PC-3 (cell line): ENCODE data around the gene GATAD2B. TPM values are rescaled to one million over a fixed set of nuclear protein-coding genes. Genes with fewer than 3 reads are reported as not detected.
"Not testable (repeated sequence)": the region's sequence is repeated elsewhere in the genome, so short reads cannot be mapped to it uniquely, and the experiment has no call there.

Experiments used
- ATAC-seq: fragments of 200-7000 bp; cut with Tn5 transposase; 2 replicates; pipeline ENCODE4 v1.9.1; 2020; ENCODE audit warnings: mild to moderate bottlenecking, moderate library complexity
- BruUV-seq: library from RNA; stranded (reverse); fragments of 400-500 nt; replicated peaks from 2 replicates; lab custom pipeline; 2021; lab: Mats Ljungman, UMichigan
- CTCF ChIA-PET: fragments of 300-600 bp; sonication (Branson Sonifier 250); formaldehyde crosslinking; loops from one replicate; lab custom pipeline; 2022; ENCODE audit warnings: antibody characterized with exemption; lab: Charles Lee
- POLR2A ChIA-PET: fragments of 300-600 bp; sonication (Branson Sonifier 250); formaldehyde crosslinking; loops from one replicate; lab custom pipeline; 2022; ENCODE audit warnings: antibody characterized with exemption; ENCODE audit not compliant: unreplicated experiment; lab: Charles Lee
- DNase-seq: peaks from one replicate; pipeline ENCODE4 v3.0.0-alpha.2; 2015
- H2AFZ ChIP-seq: fragments of 300-600 bp; sonication (generic); 2 replicates; pipeline ENCODE4 v1.6.0; 2016; ENCODE audit warnings: antibody characterized with exemption, low read length
- H3F3A ChIP-seq: fragments of 300-600 bp; sonication (generic); one replicate; pipeline ENCODE4 v1.6.0; 2017; ENCODE audit warnings: antibody characterized with exemption, low read length, control low read depth, mild to moderate bottlenecking; ENCODE audit not compliant: unreplicated experiment
- H3K27ac ChIP-seq: fragments of 300-600 bp; sonication (generic); 2 replicates; pipeline ENCODE4 v1.5.1; 2016; ENCODE audit warnings: mild to moderate bottlenecking, low read length
- H3K27me3 ChIP-seq: fragments of 300-600 bp; sonication (generic); 2 replicates; pipeline ENCODE4 v1.6.1; 2016; ENCODE audit warnings: low read length, mixed read lengths
- H3K36me3 ChIP-seq: fragments of 300-600 bp; sonication (generic); 2 replicates; pipeline ENCODE4 v1.6.1; 2016; ENCODE audit warnings: low read depth, mixed run types, low read length, mixed read lengths
- H3K4me1 ChIP-seq: fragments of 300-600 bp; sonication (generic); 2 replicates; pipeline ENCODE4 v1.5.1; 2016; ENCODE audit warnings: low read length; ENCODE audit not compliant: insufficient read depth
- H3K4me2 ChIP-seq: fragments of 300-600 bp; sonication (generic); 2 replicates; pipeline ENCODE4 v1.6.0; 2016; ENCODE audit warnings: low read length
- H3K4me3 ChIP-seq: fragments of 300-600 bp; sonication (generic); 2 replicates; pipeline ENCODE4 v1.5.1; 2016; ENCODE audit warnings: mild to moderate bottlenecking, low read length, mixed read lengths
- H3K79me2 ChIP-seq: fragments of 300-600 bp; sonication (generic); 2 replicates; pipeline ENCODE4 v1.6.1; 2017; ENCODE audit warnings: low read length, mixed read lengths
- H3K9ac ChIP-seq: fragments of 300-600 bp; sonication (generic); 2 replicates; pipeline ENCODE4 v1.6.0; 2016; ENCODE audit warnings: mild to moderate bottlenecking, low read length
- H3K9me2 ChIP-seq: fragments of 300-600 bp; sonication (generic); replicated peaks from 2 replicates; pipeline ENCODE4 v1.6.1; 2016; ENCODE audit warnings: mixed run types, low read length, mixed read lengths
- H3K9me3 ChIP-seq: fragments of 300-600 bp; sonication (generic); 2 replicates; pipeline ENCODE4 v1.6.1; 2016; ENCODE audit warnings: low read length, mixed read lengths
- H4K20me1 ChIP-seq: fragments of 300-600 bp; sonication (generic); 2 replicates; pipeline ENCODE4 v1.6.1; 2016; ENCODE audit warnings: low read length, mixed read lengths
- EZH2 ChIP-seq: fragments of 300-600 bp; sonication (generic); IDR thresholded peaks from one replicate; pipeline ENCODE4 v1.6.1; 2017; ENCODE audit warnings: antibody characterized with exemption, mild to moderate bottlenecking, low read length; ENCODE audit not compliant: unreplicated experiment
- EZH2phosphoT487 ChIP-seq: fragments of 300-600 bp; sonication (generic); IDR thresholded peaks from 2 replicates; pipeline ENCODE4 v1.6.1; 2018; ENCODE audit warnings: mild to moderate bottlenecking, antibody characterized with exemption, low read length, borderline replicate concordance
- intact Hi-C: fragments of 100-400 bp; cut with micrococcal nuclease; formaldehyde crosslinking; loops from 2 replicates; pipeline ENCODE4 v1.9.0; 2023
- total RNA-seq: library from RNA; depleted of rRNA; stranded (reverse); fragments of >200 nt; gene quantifications from 2 replicates; pipeline ENCODE4 v1.2.3, GENCODE V29; 2014
- TF ChIP-seq, protein P1 (sequence below): fragments of 300-600 bp; sonication (generic); conservative IDR thresholded peaks from 2 replicates; pipeline ENCODE4 v1.5.1; 2017; ENCODE audit warnings: antibody characterized with exemption, low read depth, mild to moderate bottlenecking, low read length

Gene GATAD2B
- total RNA-seq, 1 experiment from 2014 or later = 7.2 TPM

DNA sequence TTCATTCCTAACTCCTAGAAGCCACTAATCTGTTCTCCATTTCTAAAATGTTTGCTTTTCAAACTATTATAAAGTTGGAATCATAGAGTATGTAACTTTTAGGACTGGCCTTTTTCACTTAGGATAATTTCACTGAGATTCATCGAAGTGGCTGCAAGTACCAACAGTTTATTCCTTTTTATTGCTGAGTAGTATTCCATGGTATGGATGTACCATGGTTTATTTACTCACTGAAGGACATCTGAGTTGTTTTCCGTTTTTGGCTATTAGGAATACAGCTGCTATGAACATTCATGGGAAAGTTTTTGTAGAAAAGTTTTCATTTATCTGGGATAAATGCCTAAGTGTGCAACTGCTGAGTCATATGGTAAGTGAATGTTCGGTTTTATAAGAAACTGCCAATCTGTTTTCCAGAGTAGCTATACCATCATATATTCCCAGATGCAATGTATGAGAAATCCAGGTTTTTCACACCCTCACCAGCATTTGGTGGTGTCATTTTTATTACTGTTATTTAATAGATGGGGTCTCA, 81.2 kb downstream of the GATAD2B start:
- ATAC-seq (peak; percentile 49), DNase-seq (no peak)
- ChIA-PET CTCF (no interaction called here), POLR2A (no interaction called here)
- BruUV-seq = no TSS peak
- intact Hi-C loops = no loop called here
- H3K9me3 ChIP-seq = no peaks in the 10 kb centered on the region
- no peaks in the 10 kb centered on the region for H3K9me2 ChIP-seq
- 0 out of 2 replicates have a peak, but pooled peaks cover 10% of the 10 kb centered on the region for H3K79me2 ChIP-seq
- no peak overlapping the region for H3K4me2 ChIP-seq
- H2AFZ ChIP-seq = no peak overlapping the region
- H3K36me3 ChIP-seq = no peaks in the 10 kb centered on the region
- no peak overlapping the region for H3K9ac ChIP-seq
- H3K4me3 ChIP-seq = no peak overlapping the region
- no peaks in the 10 kb centered on the region for H3K27me3 ChIP-seq
- H3K4me1 ChIP-seq = no peaks in the 10 kb centered on the region
- no peak for TF ChIP-seq EZH2
- TF ChIP-seq, protein P1, sequence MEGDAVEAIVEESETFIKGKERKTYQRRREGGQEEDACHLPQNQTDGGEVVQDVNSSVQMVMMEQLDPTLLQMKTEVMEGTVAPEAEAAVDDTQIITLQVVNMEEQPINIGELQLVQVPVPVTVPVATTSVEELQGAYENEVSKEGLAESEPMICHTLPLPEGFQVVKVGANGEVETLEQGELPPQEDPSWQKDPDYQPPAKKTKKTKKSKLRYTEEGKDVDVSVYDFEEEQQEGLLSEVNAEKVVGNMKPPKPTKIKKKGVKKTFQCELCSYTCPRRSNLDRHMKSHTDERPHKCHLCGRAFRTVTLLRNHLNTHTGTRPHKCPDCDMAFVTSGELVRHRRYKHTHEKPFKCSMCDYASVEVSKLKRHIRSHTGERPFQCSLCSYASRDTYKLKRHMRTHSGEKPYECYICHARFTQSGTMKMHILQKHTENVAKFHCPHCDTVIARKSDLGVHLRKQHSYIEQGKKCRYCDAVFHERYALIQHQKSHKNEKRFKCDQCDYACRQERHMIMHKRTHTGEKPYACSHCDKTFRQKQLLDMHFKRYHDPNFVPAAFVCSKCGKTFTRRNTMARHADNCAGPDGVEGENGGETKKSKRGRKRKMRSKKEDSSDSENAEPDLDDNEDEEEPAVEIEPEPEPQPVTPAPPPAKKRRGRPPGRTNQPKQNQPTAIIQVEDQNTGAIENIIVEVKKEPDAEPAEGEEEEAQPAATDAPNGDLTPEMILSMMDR = no peak
- H3K27ac ChIP-seq = peak overlapping the region; percentile 16; the same call in 1 of the 2 replicates
- H4K20me1 ChIP-seq = no peaks in the 10 kb centered on the region; the same call in 1 of the 2 replicates
- no peaks in the 10 kb centered on the region for H3F3A ChIP-seq

DNA sequence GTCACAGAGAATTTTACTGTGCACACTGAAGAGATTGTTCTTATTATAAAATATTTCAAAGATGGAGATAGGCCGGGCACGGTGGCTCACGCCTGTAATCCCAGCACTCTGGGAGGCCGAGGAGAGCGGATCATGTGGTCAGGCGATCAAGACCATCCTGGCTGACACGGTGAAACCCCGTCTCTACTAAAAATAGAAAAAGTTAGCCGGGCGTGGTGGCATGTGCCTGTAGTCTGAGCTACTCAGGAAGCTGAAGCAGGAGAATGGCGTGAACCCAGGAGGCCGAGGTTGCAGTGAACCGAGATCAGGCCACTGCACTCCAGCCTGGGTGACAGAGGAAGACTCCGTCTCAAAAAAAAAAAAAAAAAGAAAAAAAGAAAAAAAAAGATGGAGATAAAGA, 82.0 kb downstream of the GATAD2B start:
- H3K4me1 ChIP-seq, H2AFZ ChIP-seq, H3K27me3 ChIP-seq, H3K9me3 ChIP-seq, H3K4me2 ChIP-seq, intact Hi-C loops, POLR2A ChIA-PET, BruUV-seq, H3K36me3 ChIP-seq, ATAC-seq, CTCF ChIA-PET, H3F3A ChIP-seq, H3K9me2 ChIP-seq, H3K9ac ChIP-seq, H3K4me3 ChIP-seq, H3K27ac ChIP-seq, H4K20me1 ChIP-seq, DNase-seq: not testable (repeated sequence)
- 0 out of 2 replicates have a peak, but pooled peaks cover 10% of the 10 kb centered on the region for H3K79me2 ChIP-seq

DNA sequence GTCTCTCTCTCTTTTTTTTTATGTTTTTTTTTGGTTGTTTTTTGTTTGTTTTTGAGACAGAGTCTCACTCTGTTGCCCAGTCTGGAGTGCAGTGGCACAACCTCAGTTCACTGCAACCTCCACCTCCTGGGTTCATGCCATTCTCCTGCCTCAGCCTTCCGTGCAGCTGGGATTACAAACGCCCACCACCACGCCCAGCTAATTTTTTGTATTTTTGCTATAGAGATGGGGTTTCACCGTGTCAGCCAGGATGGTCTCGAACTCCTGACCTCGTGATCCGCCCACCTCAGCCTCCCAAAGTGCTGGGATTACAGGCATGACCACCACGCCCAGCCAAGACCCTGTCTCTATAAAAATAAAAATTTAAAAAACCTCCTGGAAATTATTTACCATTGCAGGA, 88.8 kb downstream of the GATAD2B start:
- POLR2A ChIA-PET, H3K4me3 ChIP-seq, H3K36me3 ChIP-seq, H3K4me2 ChIP-seq, H3K9ac ChIP-seq, H3K27ac ChIP-seq, H2AFZ ChIP-seq, H3K79me2 ChIP-seq, ATAC-seq, H4K20me1 ChIP-seq, CTCF ChIA-PET, BruUV-seq, DNase-seq, H3F3A ChIP-seq, H3K4me1 ChIP-seq, H3K27me3 ChIP-seq, H3K9me2 ChIP-seq, H3K9me3 ChIP-seq: not testable (repeated sequence)
- intact Hi-C loops = loop anchor here (2.0 kb wide), 1 partner anchor 39 kb away; no protein-coding TSS in a partner anchor

DNA sequence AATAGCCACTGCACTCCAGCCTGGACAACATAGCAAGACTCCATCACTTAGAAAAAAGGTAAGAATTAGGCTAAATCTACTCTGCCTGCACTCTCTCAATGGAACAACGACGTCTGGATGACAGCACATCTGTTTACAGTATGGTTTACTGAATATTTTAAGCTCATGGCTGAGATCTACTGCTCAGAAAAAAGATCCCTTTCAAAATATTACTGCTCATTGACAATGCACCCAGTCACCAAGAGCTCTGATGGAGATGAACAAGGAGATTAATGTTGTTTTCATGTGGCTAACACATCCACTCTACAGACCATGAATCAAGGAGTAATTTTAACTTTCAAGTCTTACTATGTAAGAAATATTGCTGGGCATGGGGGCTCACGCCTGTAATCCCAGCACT, 89.6 kb downstream of the GATAD2B start:
- intact Hi-C loops = loop anchor here (2.0 kb wide), 1 partner anchor 40 kb away; no protein-coding TSS in a partner anchor
- POLR2A ChIA-PET = interaction anchor here (0.7 kb wide), 1 partner anchor 90 kb away, joined by 3 read pairs; no protein-coding TSS in a partner anchor
- BruUV-seq = no TSS peak
- H3K79me2 ChIP-seq = 0 out of 2 replicates have a peak, but pooled peaks cover 9% of the 10 kb centered on the region
- H3K36me3 ChIP-seq = peaks cover under 1% of the 10 kb centered on the region; the same call in 1 of the 2 replicates
- H4K20me1 ChIP-seq = no peaks in the 10 kb centered on the region
- TF ChIP-seq EZH2phosphoT487 (no peak), EZH2 (no peak)
- TF ChIP-seq, protein P1 = no peak
- H3K9me2 ChIP-seq = no peaks in the 10 kb centered on the region
- no peak overlapping the region for H3K9ac ChIP-seq
- H3K27ac ChIP-seq = no peak overlapping the region
- no peaks in the 10 kb centered on the region for H3K4me1 ChIP-seq
- no peaks in the 10 kb centered on the region for H3K27me3 ChIP-seq
- no peaks in the 10 kb centered on the region for H3F3A ChIP-seq
- H2AFZ ChIP-seq = no peak overlapping the region
- H3K9me3 ChIP-seq = no peaks in the 10 kb centered on the region
- H3K4me3 ChIP-seq = no peak overlapping the region
- no peak for DNase-seq
- no peak overlapping the region for H3K4me2 ChIP-seq
- CTCF ChIA-PET = no interaction called here
- ATAC-seq = no peak
